Ectodermal cell (in vitro differentiated cells): ENCODE results near the gene ENTR1.
"Not testable (repeated sequence)": the region's sequence is repeated elsewhere in the genome, so short reads cannot be mapped to it uniquely, and the experiment has no call there.

Source experiments
- H3K27ac ChIP-seq: 2 replicates; pipeline ENCODE4 v1.7.0; 2013; ENCODE audit warnings: mild to moderate bottlenecking, low read depth, low read length; ENCODE audit not compliant: insufficient read depth, poor library complexity, severe bottlenecking
- H3K27me3 ChIP-seq: 2 replicates; pipeline ENCODE4 v1.7.0; 2013; ENCODE audit warnings: mild to moderate bottlenecking, low read length; ENCODE audit not compliant: insufficient read depth, control insufficient read depth, poor library complexity, severe bottlenecking
- H3K36me3 ChIP-seq: one replicate; pipeline ENCODE4 v1.7.0; 2013; ENCODE audit warnings: low read length; ENCODE audit not compliant: control insufficient read depth, insufficient read depth
- H3K4me1 ChIP-seq: one replicate; pipeline ENCODE4 v1.7.0; 2013; ENCODE audit warnings: low read length; ENCODE audit not compliant: control insufficient read depth, insufficient read depth
- H3K4me3 ChIP-seq: 2 replicates; pipeline ENCODE4 v1.7.0; 2013; ENCODE audit warnings: low read depth, low read length, control low read depth; ENCODE audit not compliant: insufficient read depth
- H3K9me3 ChIP-seq: 2 replicates; pipeline ENCODE4 v1.7.0; 2013; ENCODE audit warnings: mild to moderate bottlenecking, low read length, moderate library complexity; ENCODE audit not compliant: control insufficient read depth
- WGBS, 2 experiments: methylation state at CpG; one replicate each; pipeline ENCODE4 v1.1.7; 2013; ENCODE audit warnings: missing lambda C conversion rate in 2 of 2; 5-methylcytosine and 5-hydroxymethylcytosine counted together

The ENTR1 gene

GRCh38 chr9:136430588-136431234, 20.3 kb upstream of the ENTR1 start:
- no peaks in the 10 kb centered on the region for H3K9me3 ChIP-seq
- 95 to 97% methylated on average over 24 to 26 of the region's 29 CpGs for WGBS, 2 experiments
- no peak overlapping the region for H3K27ac ChIP-seq
- H3K27me3 ChIP-seq = no peaks in the 10 kb centered on the region
- H3K36me3 ChIP-seq = peaks cover 17% of the 10 kb centered on the region
- H3K4me3 ChIP-seq = no peak overlapping the region
- no peaks in the 10 kb centered on the region for H3K4me1 ChIP-seq

- Histone ChIP-seq H3K4me3 (no peak overlapping the region), H3K36me3 (peaks cover 17% of the 10 kb centered on the region), H3K9me3 (no peaks in the 10 kb centered on the region), H3K27ac (no peak overlapping the region), H3K27me3 (no peaks in the 10 kb centered on the region), H3K4me1 (no peaks in the 10 kb centered on the region)
- WGBS, 2 experiments = 93 to 94% methylated on average over 32 of the region's 32 CpGs
These were observed 19.5 kb upstream of the ENTR1 start for GRCh38 chr9:136429683-136430491.

- H3K27ac ChIP-seq = no peak overlapping the region
- H3K36me3 ChIP-seq = peaks cover 17% of the 10 kb centered on the region
- no peaks in the 10 kb centered on the region for H3K4me1 ChIP-seq
- no peaks in the 10 kb centered on the region for H3K27me3 ChIP-seq
- no peaks in the 10 kb centered on the region for H3K9me3 ChIP-seq
- WGBS, 2 experiments = 89 to 90% methylated on average over 21 of the region's 21 CpGs
- no peak overlapping the region for H3K4me3 ChIP-seq
These were observed 18.7 kb upstream of the ENTR1 start for GRCh38 chr9:136429075-136429628.

- Histone ChIP-seq H3K4me1 (no peaks in the 10 kb centered on the region), H3K9me3 (no peaks in the 10 kb centered on the region), H3K27ac (no peak overlapping the region), H3K36me3 (peaks cover 27% of the 10 kb centered on the region), H3K4me3 (no peak overlapping the region), H3K27me3 (no peaks in the 10 kb centered on the region)
- 96% methylated on average over 12 of the region's 12 CpGs for WGBS, 2 experiments
These were observed 16.4 kb upstream of the ENTR1 start for GRCh38 chr9:136426787-136427186.

- H3K27me3 ChIP-seq, H3K9me3 ChIP-seq, H3K27ac ChIP-seq, H3K4me1 ChIP-seq, H3K4me3 ChIP-seq: not testable (repeated sequence)
- WGBS, 2 experiments = 91 to 94% methylated on average over 7 of the region's 7 CpGs
- H3K36me3 ChIP-seq = peaks cover 32% of the 10 kb centered on the region
These were observed 15.0 kb upstream of the ENTR1 start for GRCh38 chr9:136425367-136425766.

GRCh38 chr9:136424750-136425362, 14.4 kb upstream of the ENTR1 start:
- WGBS, 2 experiments = 90 to 91% methylated on average over 27 of the region's 27 CpGs
- no peaks in the 10 kb centered on the region for H3K27me3 ChIP-seq
- no peaks in the 10 kb centered on the region for H3K4me1 ChIP-seq
- H3K4me3 ChIP-seq = no peak overlapping the region
- no peak overlapping the region for H3K27ac ChIP-seq
- peaks cover 28% of the 10 kb centered on the region for H3K36me3 ChIP-seq
- no peaks in the 10 kb centered on the region for H3K9me3 ChIP-seq

GRCh38 chr9:136423432-136424146, 13.2 kb upstream of the ENTR1 start:
- H3K4me1 ChIP-seq = no peaks in the 10 kb centered on the region
- H3K36me3 ChIP-seq = peaks cover 29% of the 10 kb centered on the region
- no peaks in the 10 kb centered on the region for H3K9me3 ChIP-seq
- H3K27me3 ChIP-seq = no peaks in the 10 kb centered on the region
- WGBS, 2 experiments = 89% methylated on average over 43 of the region's 43 CpGs
- H3K27ac ChIP-seq = no peak overlapping the region
- H3K4me3 ChIP-seq = no peak overlapping the region

GRCh38 chr9:136422876-136423275, 12.5 kb upstream of the ENTR1 start:
- WGBS, 2 experiments = 97% methylated on average over 26 of the region's 26 CpGs
- Histone ChIP-seq H3K4me3 (no peak overlapping the region), H3K36me3 (peaks cover 37% of the 10 kb centered on the region), H3K27ac (no peak overlapping the region), H3K27me3 (no peaks in the 10 kb centered on the region), H3K4me1 (no peaks in the 10 kb centered on the region), H3K9me3 (no peaks in the 10 kb centered on the region)

GRCh38 chr9:136421791-136422190, 11.4 kb upstream of the ENTR1 start:
- no peaks in the 10 kb centered on the region for H3K9me3 ChIP-seq
- WGBS, 2 experiments = 92% methylated on average over 21 of the region's 21 CpGs
- peaks cover 43% of the 10 kb centered on the region for H3K36me3 ChIP-seq
- no peak overlapping the region for H3K4me3 ChIP-seq
- H3K4me1 ChIP-seq = no peaks in the 10 kb centered on the region
- H3K27ac ChIP-seq = no peak overlapping the region
- no peaks in the 10 kb centered on the region for H3K27me3 ChIP-seq

GRCh38 chr9:136419092-136419420, 8.6 kb upstream of the ENTR1 start:
- Histone ChIP-seq H3K27me3 (no peaks in the 10 kb centered on the region), H3K36me3 (peaks cover 59% of the 10 kb centered on the region), H3K4me3 (no peak overlapping the region), H3K4me1 (no peaks in the 10 kb centered on the region), H3K27ac (no peak overlapping the region), H3K9me3 (no peaks in the 10 kb centered on the region)
- WGBS, 2 experiments = 95 to 97% methylated on average over 12 of the region's 12 CpGs
